HG03108 (cell line): Measurements from ENCODE around the gene CFAP107.

Experiments
- ATAC-seq: cut with Tn5 transposase; IDR thresholded peaks from one replicate; pipeline ENCODE4 v1.9.1; 2021; ENCODE audit warnings: moderate library complexity; ENCODE audit not compliant: unreplicated experiment

Gene CFAP107

GRCh38 chr1:12739613-12740012 is 6.4 kb upstream of the CFAP107 start:
- no peak for ATAC-seq

GRCh38 chr1:12741946-12742345 is 4.1 kb upstream of the CFAP107 start:
- no peak for ATAC-seq

GRCh38 chr1:12745126-12745991 is 641 bp upstream of the CFAP107 start:
- no peak for ATAC-seq

- ATAC-seq: no peak
Measured at GRCh38 chr1:12748778-12749355, 2.9 kb downstream of the CFAP107 start.

- ATAC-seq: no peak
Measured at GRCh38 chr1:12754738-12755137, 8.7 kb downstream of the CFAP107 start.

GRCh38 chr1:12756273-12756672 is 10.3 kb downstream of the CFAP107 start:
- no peak for ATAC-seq

- no peak for ATAC-seq
Measured at GRCh38 chr1:12756768-12757413, 10.9 kb downstream of the CFAP107 start.

- no peak for ATAC-seq
Measured at GRCh38 chr1:12757836-12758235, 11.8 kb downstream of the CFAP107 start.

- ATAC-seq: no peak
Measured at GRCh38 chr1:12760256-12760795, 14.3 kb downstream of the CFAP107 start.

GRCh38 chr1:12761781-12762180 is 15.8 kb downstream of the CFAP107 start:
- ATAC-seq: no peak

GRCh38 chr1:12762766-12763165 is 16.8 kb downstream of the CFAP107 start:
- no peak for ATAC-seq

GRCh38 chr1:12763479-12763878 is 17.5 kb downstream of the CFAP107 start:
- ATAC-seq: no peak

GRCh38 chr1:12764016-12764415 is 18.0 kb downstream of the CFAP107 start:
- ATAC-seq: no peak

GRCh38 chr1:12769031-12769430 is 23.0 kb downstream of the CFAP107 start:
- ATAC-seq: no peak

GRCh38 chr1:12769976-12770505 is 24.0 kb downstream of the CFAP107 start:
- no peak for ATAC-seq

- ATAC-seq: no peak
Measured at GRCh38 chr1:12770620-12771019, 24.6 kb downstream of the CFAP107 start.

GRCh38 chr1:12771186-12771585 is 25.2 kb downstream of the CFAP107 start:
- no peak for ATAC-seq

GRCh38 chr1:12772520-12772919 is 26.5 kb downstream of the CFAP107 start:
- no peak for ATAC-seq

GRCh38 chr1:12773438-12773837 is 27.4 kb downstream of the CFAP107 start, which contains the start of gene PRAMEF12:
PRAMEF12 (plus strand) TSS chr1:12773738; CDS start chr1:12774868, 1,130 bp downstream.
- no peak for ATAC-seq

- ATAC-seq: no peak
Measured at GRCh38 chr1:12774801-12775345, 28.9 kb downstream of the CFAP107 start.

GRCh38 chr1:12775443-12775842 is 29.4 kb downstream of the CFAP107 start:
- ATAC-seq: no peak
